GM12878 (cell line): ENCODE data around the gene ASB9. TPM values are rescaled to one million over a fixed set of nuclear protein-coding genes. Genes with fewer than 3 reads are reported as not detected.

Source experiments
- ATAC-seq: fragments of 200-7000 bp; cut with Tn5 transposase; 3 replicates; pipeline ENCODE4 v1.9.1; 2020; ENCODE audit warnings: mild to moderate bottlenecking, moderate library complexity
- BruUV-seq: library from RNA; stranded (reverse); fragments of 400-500 nt; replicated peaks from 2 replicates; lab custom pipeline; 2021; lab: Mats Ljungman, UMichigan
- CTCF ChIA-PET: fragments of 300-600 bp; sonication (Branson Sonifier 250); formaldehyde crosslinking; extraction: SDS; loops from one replicate; lab custom pipeline; 2021; ENCODE audit warnings: inconsistent platforms; lab: Yijun Ruan, JAX
- POLR2A ChIA-PET: fragments of 350-600 bp; formaldehyde crosslinking; extraction: SDS; loops from one replicate; lab custom pipeline; 2021; ENCODE audit warnings: inconsistent platforms; lab: Charles Lee
- RAD21 ChIA-PET: fragments of 300-600 bp; sonication (Branson Sonifier 250); formaldehyde crosslinking; loops from one replicate; lab custom pipeline; 2023; ENCODE audit warnings: antibody characterized with exemption; ENCODE audit not compliant: unreplicated experiment; lab: Charles Lee
- SMC1A ChIA-PET: fragments of 300-600 bp; sonication (Branson Sonifier 250); formaldehyde crosslinking; loops from one replicate; lab custom pipeline; 2023; ENCODE audit not compliant: unreplicated experiment, uncharacterized antibody; lab: Charles Lee
- DNase-seq: peaks from one replicate; pipeline ENCODE4 v3.0.0-alpha.2; 2011; ENCODE audit warnings: low read depth, low spot score
- FAIRE-seq: peaks from 3 replicates; lab custom pipeline; 2011; peaks lifted over from hg19 to GRCh38; lab: Jason Lieb, UNC
- H2AFZ ChIP-seq: 2 replicates; pipeline ENCODE4 v1.6.0; 2011; ENCODE audit warnings: low read depth, low read length, control low read depth; ENCODE audit not compliant: control insufficient read depth
- H3K27ac ChIP-seq: 2 replicates; pipeline ENCODE4 v1.5.1; 2011; ENCODE audit warnings: control low read depth; ENCODE audit not compliant: control insufficient read depth, insufficient read depth
- H3K27me3 ChIP-seq, 2 experiments: replicated peaks in 1 of 2; 2 replicates each; pipeline versions ENCODE4 v1.6.0 to v1.6.1; 2011; ENCODE audit warnings: low read length in 1 of 2; ENCODE audit not compliant: control insufficient read depth in 2 of 2, insufficient read depth in 2 of 2
- H3K36me3 ChIP-seq, 2 experiments: 2 replicates each; pipeline ENCODE4 v1.5.1; 2011; ENCODE audit warnings: low read length in 1 of 2; ENCODE audit not compliant: control insufficient read depth in 2 of 2, insufficient read depth in 2 of 2
- H3K4me1 ChIP-seq: 2 replicates; pipeline ENCODE4 v1.6.1; 2011; ENCODE audit warnings: mild to moderate bottlenecking, low read length, moderate library complexity, mixed read lengths; ENCODE audit not compliant: control insufficient read depth, insufficient read depth
- H3K4me2 ChIP-seq: 2 replicates; pipeline ENCODE4 v1.6.0; 2011; ENCODE audit warnings: control low read depth; ENCODE audit not compliant: control insufficient read depth, insufficient read depth
- H3K4me3 ChIP-seq: fragments of 200-600 bp; sonication (generic); 2 replicates; pipeline ENCODE4 v1.5.1; 2016
- H3K79me2 ChIP-seq: 2 replicates; pipeline ENCODE4 v1.6.0; 2011; ENCODE audit warnings: low read length; ENCODE audit not compliant: control insufficient read depth, insufficient read depth
- H3K9ac ChIP-seq: 2 replicates; pipeline ENCODE4 v1.8.0; 2011; ENCODE audit warnings: low read length, control low read depth, mixed read lengths; ENCODE audit not compliant: control insufficient read depth, insufficient read depth
- H3K9me3 ChIP-seq: replicated peaks from 3 replicates; pipeline ENCODE4 v1.5.1; 2011; ENCODE audit warnings: mild to moderate bottlenecking, low read length; ENCODE audit not compliant: control insufficient read depth, insufficient read depth
- H4K20me1 ChIP-seq: 2 replicates; pipeline ENCODE4 v1.6.0; 2011; ENCODE audit not compliant: control insufficient read depth, insufficient read depth
- ESRRA ChIP-seq: IDR thresholded peaks from 2 replicates; pipeline ENCODE4 v1.6.1; 2012; ENCODE audit warnings: mild to moderate bottlenecking, low read length, improper control_type of control experiment
- FOS ChIP-seq: IDR thresholded peaks from 3 replicates; pipeline ENCODE4 v1.6.1; 2011; ENCODE audit warnings: borderline replicate concordance; ENCODE audit not compliant: insufficient read length; ENCODE audit errors: extremely low read depth
- MAX ChIP-seq: IDR thresholded peaks from 2 replicates; pipeline ENCODE4 v1.6.1; 2012; ENCODE audit warnings: low read depth, low read length, improper control_type of control experiment
- STAT3 ChIP-seq: IDR thresholded peaks from 2 replicates; pipeline ENCODE4 v1.6.1; 2011; ENCODE audit warnings: low read depth, low read length, improper control_type of control experiment
- TARDBP ChIP-seq: IDR thresholded peaks from 2 replicates; pipeline ENCODE4 v1.6.1; 2016; ENCODE audit warnings: borderline replicate concordance
- ZBTB40 ChIP-seq: fragments of 450-650 bp; IDR thresholded peaks from 2 replicates; pipeline ENCODE4 v1.6.1; 2016; ENCODE audit warnings: mild to moderate bottlenecking, moderate library complexity, borderline replicate concordance
- WGBS: methylation state at CpG from one replicate; pipeline ENCODE4 v1.1.6; 2016; ENCODE audit warnings: low lambda C conversion rate; ENCODE audit not compliant: insufficient replicate concordance, insufficient coverage; ENCODE audit errors: missing lambda C conversion rate; 5-methylcytosine and 5-hydroxymethylcytosine counted together
- in situ Hi-C: fragments of 300-500 bp; cut with MboI; formaldehyde crosslinking; loops from 9 replicates; pipeline ENCODE4 v1.14.3; 2018; ENCODE audit warnings: mixed read lengths
- intact Hi-C: fragments of 100-400 bp; cut with micrococcal nuclease; formaldehyde crosslinking; loops from one replicate; pipeline ENCODE4 v1.14.2; 2022; ENCODE audit not compliant: unreplicated experiment
- polyA plus RNA-seq, 11 experiments: library from polyadenylated mRNA; depleted of rRNA in 4 of 11; unstranded in 6 of 11; stranded (reverse) in 5 of 11; fragments of >200 nt; fragmentation: Nextera tagmentation in 4 of 11; fragmentation: Illumina TruSeq in 1 of 11; extraction: Ambion mirVana in 4 of 11; extraction: Trizol in 1 of 11; gene quantifications; 1 replicate in 1 of 11; 2 replicates in 10 of 11; pipeline versions ENCODE4 v1.2.1 to v1.2.3, GENCODE V29; 2011 to 2016; ENCODE audit warnings: inconsistent platforms in 2 of 11, missing spikeins in 2 of 11, low read depth in 1 of 11
- total RNA-seq, 4 experiments: library from RNA; depleted of rRNA in 3 of 4; stranded (reverse); fragments of >200 nt in 3 of 4; fragmentation: Illumina TruSeq in 1 of 4; extraction: Trizol in 1 of 4; gene quantifications; 2 replicates each; pipeline versions ENCODE4 v1.2.1 to v1.2.3, GENCODE V29; 2013 to 2021
- TF ChIP-seq, protein P1 (sequence below): fragments of 450-650 bp; IDR thresholded peaks from 2 replicates; pipeline ENCODE4 v1.6.1; 2018; ENCODE audit warnings: borderline replicate concordance, mild to moderate bottlenecking; ENCODE audit not compliant: partially characterized antibody
- TF ChIP-seq, protein P2 (sequence below): IDR thresholded peaks from 2 replicates; pipeline ENCODE4 v1.6.1; 2012; ENCODE audit warnings: low read length, inconsistent platforms
- TF ChIP-seq, protein P3 (sequence below), 3 experiments: IDR thresholded peaks in 2 of 3; conservative IDR thresholded peaks in 1 of 3; 2 replicates each; pipeline ENCODE4 v1.5.1; 2011; ENCODE audit warnings: low read depth in 3 of 3, low read length in 3 of 3, mild to moderate bottlenecking in 3 of 3, control low read depth in 2 of 3, moderate library complexity in 2 of 3, inconsistent platforms in 1 of 3, mixed read lengths in 1 of 3; ENCODE audit not compliant: control insufficient read depth in 2 of 3, insufficient read depth in 1 of 3; ENCODE audit errors: extremely low read depth in 1 of 3
- TF ChIP-seq, protein P4 (sequence below): IDR thresholded peaks from 2 replicates; pipeline ENCODE4 v1.6.1; 2011; ENCODE audit warnings: low read depth, low read length, improper control_type of control experiment, borderline replicate concordance

Gene ASB9
- total and polyA plus RNA-seq, 10 of the 15 experiments (the other 5 are each of a cell fraction or from before 2014, with no cell fraction given): 0.31 to 3.5 (median 0.74) TPM

DNA sequence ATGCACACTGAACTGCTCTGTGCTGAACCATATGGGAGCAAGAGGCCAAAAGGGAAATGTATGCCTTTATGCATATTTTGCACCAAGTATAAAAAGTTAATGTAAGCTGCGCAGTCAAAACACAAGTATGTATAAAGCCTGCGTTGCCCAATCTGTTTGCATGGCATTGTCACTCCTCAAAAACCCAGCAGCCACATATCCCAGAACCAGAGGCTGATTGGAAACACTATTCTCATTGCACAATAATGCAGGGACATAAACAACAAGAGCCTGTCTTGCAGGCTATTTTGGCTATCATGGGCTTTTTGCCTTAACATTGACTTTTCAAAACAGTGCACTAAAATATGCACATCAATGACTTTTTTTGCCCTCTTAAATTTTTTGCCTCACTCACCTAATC lies 5.1 kb upstream of the ASB9 start:
- intact Hi-C loops: no loop called here
- 83% methylated on average over 2 of the region's 2 CpGs for WGBS
- ChIA-PET SMC1A (no interaction called here), CTCF (no interaction called here), POLR2A (no interaction called here), RAD21 (no interaction called here)
- FAIRE-seq: no peak
- no peak overlapping the region for H3K9ac ChIP-seq
- no peak overlapping the region for H3K4me3 ChIP-seq
- BruUV-seq: no TSS peak
- H3K27me3 ChIP-seq: no peaks in the 10 kb centered on the region
- in situ Hi-C loops: no loop called here
- H3K4me2 ChIP-seq: no peak overlapping the region
- no peaks in the 10 kb centered on the region for H4K20me1 ChIP-seq
- no peak for ATAC-seq
- H3K4me1 ChIP-seq: no peaks in the 10 kb centered on the region
- H3K27ac ChIP-seq: no peak overlapping the region
- H3K9me3 ChIP-seq: no peaks in the 10 kb centered on the region; the same call in 2 of the 3 replicates
- no peak for DNase-seq
- no peak overlapping the region for H2AFZ ChIP-seq
- H3K79me2 ChIP-seq: no peaks in the 10 kb centered on the region
- no peaks in the 10 kb centered on the region for H3K36me3 ChIP-seq
- no peak for TF ChIP-seq STAT3
- TF ChIP-seq MAX: no peak
- no peak for TF ChIP-seq FOS
- TF ChIP-seq TARDBP: no peak
- TF ChIP-seq, protein P1, sequence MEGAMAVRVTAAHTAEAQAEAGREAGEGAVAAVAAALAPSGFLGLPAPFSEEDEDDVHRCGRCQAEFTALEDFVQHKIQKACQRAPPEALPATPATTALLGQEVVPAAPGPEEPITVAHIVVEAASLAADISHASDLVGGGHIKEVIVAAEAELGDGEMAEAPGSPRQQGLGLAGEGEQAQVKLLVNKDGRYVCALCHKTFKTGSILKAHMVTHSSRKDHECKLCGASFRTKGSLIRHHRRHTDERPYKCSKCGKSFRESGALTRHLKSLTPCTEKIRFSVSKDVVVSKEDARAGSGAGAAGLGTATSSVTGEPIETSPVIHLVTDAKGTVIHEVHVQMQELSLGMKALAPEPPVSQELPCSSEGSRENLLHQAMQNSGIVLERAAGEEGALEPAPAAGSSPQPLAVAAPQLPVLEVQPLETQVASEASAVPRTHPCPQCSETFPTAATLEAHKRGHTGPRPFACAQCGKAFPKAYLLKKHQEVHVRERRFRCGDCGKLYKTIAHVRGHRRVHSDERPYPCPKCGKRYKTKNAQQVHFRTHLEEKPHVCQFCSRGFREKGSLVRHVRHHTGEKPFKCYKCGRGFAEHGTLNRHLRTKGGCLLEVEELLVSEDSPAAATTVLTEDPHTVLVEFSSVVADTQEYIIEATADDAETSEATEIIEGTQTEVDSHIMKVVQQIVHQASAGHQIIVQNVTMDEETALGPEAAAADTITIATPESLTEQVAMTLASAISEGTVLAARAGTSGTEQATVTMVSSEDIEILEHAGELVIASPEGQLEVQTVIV: no peak
- no peak for TF ChIP-seq ZBTB40
- TF ChIP-seq, protein P2, sequence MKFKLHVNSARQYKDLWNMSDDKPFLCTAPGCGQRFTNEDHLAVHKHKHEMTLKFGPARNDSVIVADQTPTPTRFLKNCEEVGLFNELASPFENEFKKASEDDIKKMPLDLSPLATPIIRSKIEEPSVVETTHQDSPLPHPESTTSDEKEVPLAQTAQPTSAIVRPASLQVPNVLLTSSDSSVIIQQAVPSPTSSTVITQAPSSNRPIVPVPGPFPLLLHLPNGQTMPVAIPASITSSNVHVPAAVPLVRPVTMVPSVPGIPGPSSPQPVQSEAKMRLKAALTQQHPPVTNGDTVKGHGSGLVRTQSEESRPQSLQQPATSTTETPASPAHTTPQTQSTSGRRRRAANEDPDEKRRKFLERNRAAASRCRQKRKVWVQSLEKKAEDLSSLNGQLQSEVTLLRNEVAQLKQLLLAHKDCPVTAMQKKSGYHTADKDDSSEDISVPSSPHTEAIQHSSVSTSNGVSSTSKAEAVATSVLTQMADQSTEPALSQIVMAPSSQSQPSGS: no peak
- TF ChIP-seq, protein P3, sequence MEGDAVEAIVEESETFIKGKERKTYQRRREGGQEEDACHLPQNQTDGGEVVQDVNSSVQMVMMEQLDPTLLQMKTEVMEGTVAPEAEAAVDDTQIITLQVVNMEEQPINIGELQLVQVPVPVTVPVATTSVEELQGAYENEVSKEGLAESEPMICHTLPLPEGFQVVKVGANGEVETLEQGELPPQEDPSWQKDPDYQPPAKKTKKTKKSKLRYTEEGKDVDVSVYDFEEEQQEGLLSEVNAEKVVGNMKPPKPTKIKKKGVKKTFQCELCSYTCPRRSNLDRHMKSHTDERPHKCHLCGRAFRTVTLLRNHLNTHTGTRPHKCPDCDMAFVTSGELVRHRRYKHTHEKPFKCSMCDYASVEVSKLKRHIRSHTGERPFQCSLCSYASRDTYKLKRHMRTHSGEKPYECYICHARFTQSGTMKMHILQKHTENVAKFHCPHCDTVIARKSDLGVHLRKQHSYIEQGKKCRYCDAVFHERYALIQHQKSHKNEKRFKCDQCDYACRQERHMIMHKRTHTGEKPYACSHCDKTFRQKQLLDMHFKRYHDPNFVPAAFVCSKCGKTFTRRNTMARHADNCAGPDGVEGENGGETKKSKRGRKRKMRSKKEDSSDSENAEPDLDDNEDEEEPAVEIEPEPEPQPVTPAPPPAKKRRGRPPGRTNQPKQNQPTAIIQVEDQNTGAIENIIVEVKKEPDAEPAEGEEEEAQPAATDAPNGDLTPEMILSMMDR (IDR thresholded peaks at IDR 0.05 in 2 of 3, conservative IDR thresholded peaks at IDR 0.05 in 1 of 3; ENCODE audit: control insufficient read depth in 2 of 3, extremely low read depth in 1 of 3, insufficient read depth in 1 of 3, low read depth in 3 of 3, low read length in 3 of 3): no peak
- TF ChIP-seq, protein P4, sequence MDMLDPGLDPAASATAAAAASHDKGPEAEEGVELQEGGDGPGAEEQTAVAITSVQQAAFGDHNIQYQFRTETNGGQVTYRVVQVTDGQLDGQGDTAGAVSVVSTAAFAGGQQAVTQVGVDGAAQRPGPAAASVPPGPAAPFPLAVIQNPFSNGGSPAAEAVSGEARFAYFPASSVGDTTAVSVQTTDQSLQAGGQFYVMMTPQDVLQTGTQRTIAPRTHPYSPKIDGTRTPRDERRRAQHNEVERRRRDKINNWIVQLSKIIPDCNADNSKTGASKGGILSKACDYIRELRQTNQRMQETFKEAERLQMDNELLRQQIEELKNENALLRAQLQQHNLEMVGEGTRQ: no peak
- TF ChIP-seq ESRRA: no peak
